ENCODE data around the gene ETNK2. TPM values are rescaled to one million over a fixed set of nuclear protein-coding genes. Genes with fewer than 3 reads are reported as not detected.
"Not testable (repeated sequence)": the region's sequence is repeated elsewhere in the genome, so short reads cannot be mapped to it uniquely, and the experiment has no call there.

Gene ETNK2
- total RNA-seq, 1 donor from 2014 or later: 8.2 TPM

GRCh38 chr1:204091787-204092312 lies 60.0 kb downstream of the ETNK2 start:
- H3K9me3 ChIP-seq (ENCODE audit: insufficient read depth, low read depth, low read length): no peaks in the 10 kb centered on the region

GRCh38 chr1:204091066-204091465 lies 60.8 kb downstream of the ETNK2 start:
- Mint-ChIP-seq H3K27ac (ENCODE audit: unreplicated experiment) (no peak overlapping the region), H3K4me1 (ENCODE audit: low read depth, unreplicated experiment) (peaks cover 6% of the 10 kb centered on the region), H3K27me3 (ENCODE audit: low read depth, unreplicated experiment) (no peaks in the 10 kb centered on the region), H3K4me3 (ENCODE audit: unreplicated experiment) (no peak overlapping the region), H3K36me3 (ENCODE audit: low read depth, unreplicated experiment) (peaks cover 4% of the 10 kb centered on the region), H3K9me3 (ENCODE audit: unreplicated experiment) (no peaks in the 10 kb centered on the region)
- Histone ChIP-seq H4K20me1 (ENCODE audit: insufficient read depth, low read length) (peaks cover 7% of the 10 kb centered on the region), H3K79me2 (ENCODE audit: insufficient read depth, low read length) (no peaks in the 10 kb centered on the region), H2AFZ (ENCODE audit: low read depth, low read length) (no peak overlapping the region), H3K27me3 (ENCODE audit: insufficient read depth, low read length) (no peaks in the 10 kb centered on the region), H3K4me2 (ENCODE audit: low read length) (no peak overlapping the region), H3K27ac (ENCODE audit: low read depth, low read length) (no peak overlapping the region), H3K36me3 (ENCODE audit: insufficient read depth, low read length) (no peaks in the 10 kb centered on the region), H3K9me3 (ENCODE audit: insufficient read depth, low read depth, low read length) (no peaks in the 10 kb centered on the region), H3K4me1 (ENCODE audit: insufficient read depth, low read length) (no peaks in the 10 kb centered on the region), H3K4me3 (ENCODE audit: insufficient read depth, low read depth, low read length) (no peak overlapping the region), H3K9ac (ENCODE audit: low read length) (no peak overlapping the region)
- DNase-seq (ENCODE audit: low read depth) (no peak), FAIRE-seq (no peak)
- TF ChIP-seq EZH2 (IDR thresholded peaks at IDR 0.05; ENCODE audit: insufficient read depth, low read length) (no peak), CTCF (IDR thresholded peaks at IDR 0.05; ENCODE audit: insufficient read depth, low read depth, low read length) (no peak)

More at GRCh38 chr1:204091787-204092312, 60.0 kb downstream of the ETNK2 start:
- FAIRE-seq (no peak), DNase-seq (ENCODE audit: low read depth) (no peak)
- no peak for TF ChIP-seq EZH2 (IDR thresholded peaks at IDR 0.05; ENCODE audit: insufficient read depth, low read length)
- TF ChIP-seq CTCF (IDR thresholded peaks at IDR 0.05; ENCODE audit: insufficient read depth, low read depth, low read length): no peak
- Histone ChIP-seq H3K4me3 (ENCODE audit: insufficient read depth, low read depth, low read length) (no peak overlapping the region), H4K20me1 (ENCODE audit: insufficient read depth, low read length) (peaks cover 7% of the 10 kb centered on the region), H3K79me2 (ENCODE audit: insufficient read depth, low read length) (no peaks in the 10 kb centered on the region), H3K27me3 (ENCODE audit: insufficient read depth, low read length) (no peaks in the 10 kb centered on the region), H2AFZ (ENCODE audit: low read depth, low read length) (no peak overlapping the region), H3K27ac (ENCODE audit: low read depth, low read length) (no peak overlapping the region), H3K4me1 (ENCODE audit: insufficient read depth, low read length) (no peaks in the 10 kb centered on the region), H3K9ac (ENCODE audit: low read length) (no peak overlapping the region), H3K4me2 (ENCODE audit: low read length) (no peak overlapping the region), H3K36me3 (ENCODE audit: insufficient read depth, low read length) (no peaks in the 10 kb centered on the region)
- no peak overlapping the region for H3K4me3 Mint-ChIP-seq (ENCODE audit: unreplicated experiment)
- H3K9me3 Mint-ChIP-seq (ENCODE audit: unreplicated experiment): no peaks in the 10 kb centered on the region
- no peak overlapping the region for H3K27ac Mint-ChIP-seq (ENCODE audit: unreplicated experiment)
- peaks cover 6% of the 10 kb centered on the region for H3K4me1 Mint-ChIP-seq (ENCODE audit: low read depth, unreplicated experiment)
- H3K27me3 Mint-ChIP-seq (ENCODE audit: low read depth, unreplicated experiment): no peaks in the 10 kb centered on the region
- peaks cover 4% of the 10 kb centered on the region for H3K36me3 Mint-ChIP-seq (ENCODE audit: low read depth, unreplicated experiment)

- H3K27me3 ChIP-seq (ENCODE audit: insufficient read depth, low read length); H3K4me1 Mint-ChIP-seq (ENCODE audit: low read depth, unreplicated experiment); H3K9ac ChIP-seq (ENCODE audit: low read length); H3K36me3 Mint-ChIP-seq (ENCODE audit: low read depth, unreplicated experiment); H3K4me2 ChIP-seq (ENCODE audit: low read length); H3K9me3 Mint-ChIP-seq (ENCODE audit: unreplicated experiment); H3K36me3 ChIP-seq (ENCODE audit: insufficient read depth, low read length); H3K79me2 ChIP-seq (ENCODE audit: insufficient read depth, low read length); H4K20me1 ChIP-seq (ENCODE audit: insufficient read depth, low read length); H3K9me3 ChIP-seq (ENCODE audit: insufficient read depth, low read depth, low read length); FAIRE-seq; DNase-seq (ENCODE audit: low read depth); H3K4me1 ChIP-seq (ENCODE audit: insufficient read depth, low read length); H3K27me3 Mint-ChIP-seq (ENCODE audit: low read depth, unreplicated experiment); H3K27ac Mint-ChIP-seq (ENCODE audit: unreplicated experiment); H3K4me3 Mint-ChIP-seq (ENCODE audit: unreplicated experiment); H3K4me3 ChIP-seq (ENCODE audit: insufficient read depth, low read depth, low read length); H3K27ac ChIP-seq (ENCODE audit: low read depth, low read length); H2AFZ ChIP-seq (ENCODE audit: low read depth, low read length): not testable (repeated sequence)
These were observed 61.7 kb downstream of the ETNK2 start for GRCh38 chr1:204090132-204090531.
